HG02840 (cell line): Measurements from ENCODE around the gene MAD2L1BP.
"Not testable (repeated sequence)": the region's sequence is repeated elsewhere in the genome, so short reads cannot be mapped to it uniquely, and the experiment has no call there.

Source experiments
- ATAC-seq: cut with Tn5 transposase; IDR thresholded peaks from one replicate; pipeline ENCODE4 v1.9.1; 2021; ENCODE audit warnings: mild to moderate bottlenecking, moderate library complexity, moderate number of reproducible peaks; ENCODE audit not compliant: unreplicated experiment, low FRiP score

The MAD2L1BP gene

GRCh38 chr6:43635387-43636307 lies at the start of gene MAD2L1BP:
Gene MAD2L1BP (plus strand): TSS chr6:43635840. CDS start chr6:43635876, 36 bp downstream.
- ATAC-seq = peak; percentile 86

- ATAC-seq = no peak
Observed at GRCh38 chr6:43588194-43588593, 47.4 kb upstream of the MAD2L1BP start.

GRCh38 chr6:43589564-43589963 lies 46.1 kb upstream of the MAD2L1BP start:
- ATAC-seq = not testable (repeated sequence)

- ATAC-seq = no peak
Observed at GRCh38 chr6:43593938-43594337, 41.7 kb upstream of the MAD2L1BP start.

GRCh38 chr6:43600595-43600994 lies 35.0 kb upstream of the MAD2L1BP start:
- ATAC-seq = no peak

GRCh38 chr6:43604174-43604573 lies 31.5 kb upstream of the MAD2L1BP start:
- ATAC-seq = no peak

- no peak for ATAC-seq
Observed at GRCh38 chr6:43606019-43606418, 29.6 kb upstream of the MAD2L1BP start.

GRCh38 chr6:43608310-43608763 lies 27.3 kb upstream of the MAD2L1BP start:
- no peak for ATAC-seq

- no peak for ATAC-seq
Observed at GRCh38 chr6:43608807-43609206, 26.8 kb upstream of the MAD2L1BP start.

- ATAC-seq = no peak
Observed at GRCh38 chr6:43609402-43609801, 26.2 kb upstream of the MAD2L1BP start.

- ATAC-seq = no peak
Observed at GRCh38 chr6:43610431-43610830, 25.2 kb upstream of the MAD2L1BP start.

- no peak for ATAC-seq
Observed at GRCh38 chr6:43613721-43614395, 21.8 kb upstream of the MAD2L1BP start.

GRCh38 chr6:43614396-43614730 lies 21.3 kb upstream of the MAD2L1BP start:
- ATAC-seq = no peak

GRCh38 chr6:43616725-43617472 lies 18.7 kb upstream of the MAD2L1BP start:
- ATAC-seq = no peak

GRCh38 chr6:43621078-43621835 lies 14.4 kb upstream of the MAD2L1BP start:
- ATAC-seq = no peak

- no peak for ATAC-seq
Observed at GRCh38 chr6:43621836-43622180, 13.8 kb upstream of the MAD2L1BP start.

GRCh38 chr6:43622541-43622940 lies 13.1 kb upstream of the MAD2L1BP start:
- no peak for ATAC-seq

- no peak for ATAC-seq
Observed at GRCh38 chr6:43623880-43624785, 11.5 kb upstream of the MAD2L1BP start.

GRCh38 chr6:43624786-43625288 lies 10.8 kb upstream of the MAD2L1BP start:
- ATAC-seq = no peak
